HCT116 (cell line): ENCODE data around the gene MNX1.

Source experiments
- CTCF ChIP-seq, 3 experiments: fragments of 200-600 bp in 1 of 3; sonication (generic) in 1 of 3; IDR thresholded peaks in 2 of 3; conservative IDR thresholded peaks in 1 of 3; 2 replicates each; pipeline ENCODE4 v1.5.1; 2012 to 2017; ENCODE audit warnings: low read depth in 2 of 3, low read length in 2 of 3, antibody characterized with exemption in 1 of 3, borderline replicate concordance in 1 of 3, control low read depth in 1 of 3, mild to moderate bottlenecking in 1 of 3, mixed read lengths in 1 of 3, mixed run types in 1 of 3, moderate library complexity in 1 of 3; ENCODE audit not compliant: insufficient read depth in 1 of 3
- EZH2 ChIP-seq: fragments of 200-600 bp; sonication (generic); IDR thresholded peaks from 2 replicates; pipeline ENCODE4 v1.6.1; 2017; ENCODE audit warnings: antibody characterized with exemption, mixed run types
- EZH2phosphoT487 ChIP-seq: fragments of 200-600 bp; IDR thresholded peaks from 2 replicates; pipeline ENCODE4 v1.6.1; 2018; ENCODE audit warnings: antibody characterized with exemption, borderline replicate concordance
- POLR2A ChIP-seq: IDR thresholded peaks from 2 replicates; pipeline ENCODE4 v1.7.0; 2011; ENCODE audit warnings: borderline replicate concordance; ENCODE audit not compliant: insufficient read depth, insufficient read length; ENCODE audit errors: extremely low read depth
- POLR2AphosphoS5 ChIP-seq: IDR thresholded peaks from 2 replicates; pipeline ENCODE4 v1.6.1; 2011; ENCODE audit warnings: mild to moderate bottlenecking, low read depth, low read length, moderate library complexity
- SP1 ChIP-seq: IDR thresholded peaks from 2 replicates; pipeline ENCODE4 v1.6.1; 2012; ENCODE audit warnings: low read depth
- SRF ChIP-seq: IDR thresholded peaks from 2 replicates; pipeline ENCODE4 v1.6.1; 2012; ENCODE audit warnings: low read depth
- ZBTB33 ChIP-seq: IDR thresholded peaks from 2 replicates; pipeline ENCODE4 v1.6.1; 2011; ENCODE audit warnings: mild to moderate bottlenecking, low read length, moderate library complexity; ENCODE audit not compliant: insufficient replicate concordance; ENCODE audit errors: extremely low read depth
- ZNF274 ChIP-seq: fragments of 200-500 bp; sonication (Bioruptor generic); IDR thresholded peaks from 2 replicates; pipeline ENCODE4 v1.6.1; 2014; ENCODE audit warnings: mild to moderate bottlenecking, low read depth, low read length, inconsistent platforms

GRCh38 chr7:157014635-157015555 is 4.4 kb upstream of the MNX1 start:
- TF ChIP-seq ZNF274 (no peak), ZBTB33 (no peak), POLR2A (no peak), CTCF (IDR thresholded peaks at IDR 0.05 in 2 of 3, conservative IDR thresholded peaks at IDR 0.05 in 1 of 3; ENCODE audit: borderline replicate concordance in 1 of 3, insufficient read depth in 1 of 3, low read depth in 2 of 3, low read length in 2 of 3) (no peak), EZH2 (no peak), POLR2AphosphoS5 (no peak), SRF (no peak), EZH2phosphoT487 (no peak), SP1 (no peak)
